Measurements from ENCODE around the gene ST7. TPM values are rescaled to one million over a fixed set of nuclear protein-coding genes. Genes with fewer than 3 reads are reported as not detected.

ST7 gene
- total and polyA plus RNA-seq, 2 experiments from 2014 or later = 9.9 to 18.3 TPM

- Histone ChIP-seq H2AFZ (no peak overlapping the region), H3K27ac (ENCODE audit: low read depth) (no peak overlapping the region), H3K4me2 (no peak overlapping the region), H3K9me2 (ENCODE audit: insufficient read depth) (peaks cover 5% of the 10 kb centered on the region), H3K27me3 (ENCODE audit: insufficient read depth) (no peaks in the 10 kb centered on the region), H3K36me3 (ENCODE audit: insufficient read depth) (no peaks in the 10 kb centered on the region), H4K20me1 (replicated peaks; ENCODE audit: insufficient read depth) (no peaks in the 10 kb centered on the region), H3F3A (replicated peaks; ENCODE audit: low read depth) (no peaks in the 10 kb centered on the region), H3K79me2 (replicated peaks; ENCODE audit: insufficient read depth) (no peaks in the 10 kb centered on the region), H3K4me1 (ENCODE audit: insufficient read depth) (no peaks in the 10 kb centered on the region), H3K4me3 (no peak overlapping the region)
- Mint-ChIP-seq H3K9me3 (0 out of 3 replicates have a peak, but pooled peaks cover 2% of the 10 kb centered on the region), H3K4me3 (no peak overlapping the region), H3K27me3 (ENCODE audit: insufficient read depth, low read depth, poor library complexity) (no peaks in the 10 kb centered on the region), H3K4me1 (no peaks in the 10 kb centered on the region), H3K27ac (no peak overlapping the region), H3K36me3 (ENCODE audit: low read depth) (no peaks in the 10 kb centered on the region)
- DNase-seq (ENCODE audit: low spot score) (no peak), ATAC-seq (no peak)
- TF ChIP-seq NANOG (IDR thresholded peaks at IDR 0.05; ENCODE audit: borderline replicate concordance) (no peak), JUNB (IDR thresholded peaks at IDR 0.05; ENCODE audit: unreplicated experiment) (no peak), EZH2phosphoT487 (IDR thresholded peaks at IDR 0.05; ENCODE audit: unreplicated experiment) (no peak), CTCF (conservative IDR thresholded peaks at IDR 0.05; ENCODE audit: low read depth in 2 of 2) (no peak), REST (IDR thresholded peaks at IDR 0.05; ENCODE audit: unreplicated experiment) (no peak)
Observed at GRCh38 chr7:117238937-117239336, 285.6 kb downstream of the ST7 start.

GRCh38 chr7:117241088-117241487, 287.8 kb downstream of the ST7 start:
- Histone ChIP-seq H3K4me1 (ENCODE audit: insufficient read depth) (no peaks in the 10 kb centered on the region), H2AFZ (no peak overlapping the region), H3F3A (replicated peaks; ENCODE audit: low read depth) (no peaks in the 10 kb centered on the region), H3K79me2 (replicated peaks; ENCODE audit: insufficient read depth) (no peaks in the 10 kb centered on the region), H3K36me3 (ENCODE audit: insufficient read depth) (no peaks in the 10 kb centered on the region; the same call in 1 of the 2 replicates), H3K4me3 (no peak overlapping the region), H4K20me1 (replicated peaks; ENCODE audit: insufficient read depth) (no peaks in the 10 kb centered on the region), H3K4me2 (no peak overlapping the region), H3K27ac (ENCODE audit: low read depth) (no peak overlapping the region), H3K9me2 (ENCODE audit: insufficient read depth) (peaks cover 5% of the 10 kb centered on the region), H3K27me3 (ENCODE audit: insufficient read depth) (no peaks in the 10 kb centered on the region)
- no peak overlapping the region for H3K4me3 Mint-ChIP-seq
- DNase-seq (ENCODE audit: low spot score) (no peak), ATAC-seq (no peak)
- H3K27me3 Mint-ChIP-seq (ENCODE audit: insufficient read depth, low read depth, poor library complexity) = no peaks in the 10 kb centered on the region
- no peak overlapping the region for H3K27ac Mint-ChIP-seq
- TF ChIP-seq CREB1 (CRISPR knock-in tag; IDR thresholded peaks at IDR 0.05; ENCODE audit: low read depth) (no peak), JUNB (IDR thresholded peaks at IDR 0.05; ENCODE audit: unreplicated experiment) (no peak), STAT1 (IDR thresholded peaks at IDR 0.05; ENCODE audit: unreplicated experiment) (no peak)
- H3K4me1 Mint-ChIP-seq = no peaks in the 10 kb centered on the region
- H3K9me3 Mint-ChIP-seq = peaks cover 10% of the 10 kb centered on the region
- peaks cover 6% of the 10 kb centered on the region; the same call in 2 of the 3 replicates for H3K36me3 Mint-ChIP-seq (ENCODE audit: low read depth)
